Liver (tissue), 3 donors: Measurements from ENCODE around the gene TBC1D1.

Source experiments
- CTCF ChIP-seq: fragments of 150-350 bp; IDR thresholded peaks from 2 replicates; pipeline ENCODE4 v1.5.1; 2017; ENCODE audit warnings: improper control_type of control experiment, low read depth, low read length; ENCODE audit not compliant: missing input control
- GABPA ChIP-seq, 2 donors: IDR thresholded peaks in 1 of 2; conservative IDR thresholded peaks in 1 of 2; 2 replicates each; pipeline ENCODE4 v1.6.1; 2016; ENCODE audit warnings: antibody characterized with exemption in 2 of 2, mild to moderate bottlenecking in 1 of 2, moderate library complexity in 1 of 2
- donor health status: healthy.
- donor health status: healthy.

GRCh38 chr4:37967736-37968135 lies 76.9 kb downstream of the TBC1D1 start:
- TF ChIP-seq CTCF (no peak), GABPA (IDR thresholded peaks at IDR 0.05 in 1 of 2, conservative IDR thresholded peaks at IDR 0.05 in 1 of 2) (no peak)
